ENCODE measurements around the gene EHD2. TPM values are rescaled to one million over a fixed set of nuclear protein-coding genes. Genes with fewer than 3 reads are reported as not detected.

The EHD2 gene
- total RNA-seq, 1 experiment from 2014 or later, result 60.5 TPM

DNA sequence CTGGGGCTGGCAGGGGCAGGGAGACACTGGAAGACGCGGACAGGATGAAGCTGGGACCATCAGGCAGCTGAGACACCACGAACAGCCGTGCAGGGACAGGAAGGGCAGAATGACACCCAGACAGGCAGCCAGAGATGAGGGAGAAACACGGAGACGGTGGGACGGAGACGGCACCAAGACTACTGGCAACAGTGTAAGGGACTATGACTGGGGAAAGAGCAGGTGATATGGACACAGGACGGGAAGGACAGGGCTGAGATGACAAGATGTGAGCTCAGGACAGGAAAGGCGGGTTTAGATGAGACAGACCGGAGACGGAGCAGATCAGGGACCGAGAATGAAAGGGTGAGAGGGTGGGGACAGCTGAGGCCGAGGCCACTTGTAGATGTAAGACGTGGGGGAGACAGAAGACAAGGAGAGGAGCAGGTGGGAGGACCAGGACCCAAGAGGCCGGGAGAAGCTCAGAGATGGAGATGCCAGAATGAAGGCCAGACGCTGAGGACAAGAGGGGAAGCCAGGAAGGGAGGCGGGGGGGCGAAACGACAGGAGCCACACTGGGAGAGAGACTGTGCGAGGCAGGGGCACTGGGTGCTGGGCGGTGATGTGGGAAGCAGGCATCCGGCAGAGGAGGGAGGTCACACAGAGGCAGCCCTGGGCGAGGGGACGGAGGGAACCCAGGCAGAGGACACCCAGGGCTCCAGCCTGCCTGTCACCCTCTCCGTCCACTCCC lies 17.5 kb upstream of the EHD2 start:
- RAD21 ChIA-PET (ENCODE audit: low non-redundant PET in 1 of 2, low total read pairs in 2 of 2, uncharacterized antibody in 2 of 2, unreplicated experiment in 2 of 2), result no interaction called here
- no peaks in the 10 kb centered on the region for H3K9me2 ChIP-seq (ENCODE audit: insufficient read depth)
- POLR2A ChIA-PET, result no interaction called here
- H3K4me1 ChIP-seq (ENCODE audit: control insufficient read depth in 1 of 2, insufficient read depth in 2 of 2, low read length in 2 of 2), result peaks cover 3 to 8% of the 10 kb centered on the region in 2 experiments; a peak in 3 of 4 replicates
- H3K27ac ChIP-seq (ENCODE audit: low read depth, low read length), result no peak overlapping the region
- no peaks in the 10 kb centered on the region for H3K27me3 ChIP-seq (ENCODE audit: insufficient read depth, low read length)
- H3K9me3 ChIP-seq (ENCODE audit: control insufficient read depth in 1 of 2, insufficient read depth in 1 of 2, low read depth in 1 of 2, low read length in 2 of 2), result no peaks in the 10 kb centered on the region
- CTCF ChIA-PET, result interaction anchor here (1.0 kb wide), 1 partner anchor 259 kb away, joined by 4 read pairs; no protein-coding TSS in a partner anchor
- no peaks in the 10 kb centered on the region for H3K79me2 ChIP-seq (ENCODE audit: insufficient read depth, low read length)
- BruUV-seq (replicated peaks), result no TSS peak
- H3K36me3 ChIP-seq (ENCODE audit: control insufficient read depth in 1 of 2, insufficient read depth in 2 of 2, low read length in 2 of 2), result peaks cover 0 to 7% of the 10 kb centered on the region in 2 experiments; a peak in 2 of 4 replicates
- no peak for TF ChIP-seq SP1 (IDR thresholded peaks at IDR 0.05; ENCODE audit: low read depth)
- TF ChIP-seq CEBPB (IDR thresholded peaks at IDR 0.05; ENCODE audit: low read depth), result no peak
- TF ChIP-seq EGR1 (IDR thresholded peaks at IDR 0.05; ENCODE audit: low read depth), result no peak
- no peak for TF ChIP-seq EZH2phosphoT487 (IDR thresholded peaks at IDR 0.05; ENCODE audit: borderline replicate concordance)
- TF ChIP-seq, protein P1, sequence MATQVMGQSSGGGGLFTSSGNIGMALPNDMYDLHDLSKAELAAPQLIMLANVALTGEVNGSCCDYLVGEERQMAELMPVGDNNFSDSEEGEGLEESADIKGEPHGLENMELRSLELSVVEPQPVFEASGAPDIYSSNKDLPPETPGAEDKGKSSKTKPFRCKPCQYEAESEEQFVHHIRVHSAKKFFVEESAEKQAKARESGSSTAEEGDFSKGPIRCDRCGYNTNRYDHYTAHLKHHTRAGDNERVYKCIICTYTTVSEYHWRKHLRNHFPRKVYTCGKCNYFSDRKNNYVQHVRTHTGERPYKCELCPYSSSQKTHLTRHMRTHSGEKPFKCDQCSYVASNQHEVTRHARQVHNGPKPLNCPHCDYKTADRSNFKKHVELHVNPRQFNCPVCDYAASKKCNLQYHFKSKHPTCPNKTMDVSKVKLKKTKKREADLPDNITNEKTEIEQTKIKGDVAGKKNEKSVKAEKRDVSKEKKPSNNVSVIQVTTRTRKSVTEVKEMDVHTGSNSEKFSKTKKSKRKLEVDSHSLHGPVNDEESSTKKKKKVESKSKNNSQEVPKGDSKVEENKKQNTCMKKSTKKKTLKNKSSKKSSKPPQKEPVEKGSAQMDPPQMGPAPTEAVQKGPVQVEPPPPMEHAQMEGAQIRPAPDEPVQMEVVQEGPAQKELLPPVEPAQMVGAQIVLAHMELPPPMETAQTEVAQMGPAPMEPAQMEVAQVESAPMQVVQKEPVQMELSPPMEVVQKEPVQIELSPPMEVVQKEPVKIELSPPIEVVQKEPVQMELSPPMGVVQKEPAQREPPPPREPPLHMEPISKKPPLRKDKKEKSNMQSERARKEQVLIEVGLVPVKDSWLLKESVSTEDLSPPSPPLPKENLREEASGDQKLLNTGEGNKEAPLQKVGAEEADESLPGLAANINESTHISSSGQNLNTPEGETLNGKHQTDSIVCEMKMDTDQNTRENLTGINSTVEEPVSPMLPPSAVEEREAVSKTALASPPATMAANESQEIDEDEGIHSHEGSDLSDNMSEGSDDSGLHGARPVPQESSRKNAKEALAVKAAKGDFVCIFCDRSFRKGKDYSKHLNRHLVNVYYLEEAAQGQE (IDR thresholded peaks at IDR 0.05; ENCODE audit: low read depth), result no peak
- no peak for TF ChIP-seq RAD21 (IDR thresholded peaks at IDR 0.05; ENCODE audit: low read depth)
- TF ChIP-seq ZFX (IDR thresholded peaks at IDR 0.05), result no peak
- TF ChIP-seq, protein P2, sequence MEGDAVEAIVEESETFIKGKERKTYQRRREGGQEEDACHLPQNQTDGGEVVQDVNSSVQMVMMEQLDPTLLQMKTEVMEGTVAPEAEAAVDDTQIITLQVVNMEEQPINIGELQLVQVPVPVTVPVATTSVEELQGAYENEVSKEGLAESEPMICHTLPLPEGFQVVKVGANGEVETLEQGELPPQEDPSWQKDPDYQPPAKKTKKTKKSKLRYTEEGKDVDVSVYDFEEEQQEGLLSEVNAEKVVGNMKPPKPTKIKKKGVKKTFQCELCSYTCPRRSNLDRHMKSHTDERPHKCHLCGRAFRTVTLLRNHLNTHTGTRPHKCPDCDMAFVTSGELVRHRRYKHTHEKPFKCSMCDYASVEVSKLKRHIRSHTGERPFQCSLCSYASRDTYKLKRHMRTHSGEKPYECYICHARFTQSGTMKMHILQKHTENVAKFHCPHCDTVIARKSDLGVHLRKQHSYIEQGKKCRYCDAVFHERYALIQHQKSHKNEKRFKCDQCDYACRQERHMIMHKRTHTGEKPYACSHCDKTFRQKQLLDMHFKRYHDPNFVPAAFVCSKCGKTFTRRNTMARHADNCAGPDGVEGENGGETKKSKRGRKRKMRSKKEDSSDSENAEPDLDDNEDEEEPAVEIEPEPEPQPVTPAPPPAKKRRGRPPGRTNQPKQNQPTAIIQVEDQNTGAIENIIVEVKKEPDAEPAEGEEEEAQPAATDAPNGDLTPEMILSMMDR (IDR thresholded peaks at IDR 0.05 in 2 of 3, conservative IDR thresholded peaks at IDR 0.05 in 1 of 3; ENCODE audit: borderline replicate concordance in 1 of 3, insufficient read depth in 1 of 3, low read depth in 2 of 3, low read length in 2 of 3), result no peak
- TF ChIP-seq POLR2AphosphoS5 (IDR thresholded peaks at IDR 0.05; ENCODE audit: low read depth, low read length), result no peak
- TF ChIP-seq SRF (IDR thresholded peaks at IDR 0.05; ENCODE audit: low read depth), result no peak
- TF ChIP-seq JUND (IDR thresholded peaks at IDR 0.05), result no peak
- TF ChIP-seq ELF1 (IDR thresholded peaks at IDR 0.05; ENCODE audit: borderline replicate concordance, low read depth), result no peak
- TF ChIP-seq POLR2A (IDR thresholded peaks at IDR 0.05; ENCODE audit: borderline replicate concordance, extremely low read depth, insufficient read depth, insufficient read length), result no peak
- TF ChIP-seq YY1 (IDR thresholded peaks at IDR 0.05; ENCODE audit: extremely low read depth, insufficient replicate concordance, low read depth, low read length), result no peak
- no peak overlapping the region for H3K9ac ChIP-seq (ENCODE audit: low read length)
- H3K4me3 ChIP-seq (replicated peaks in 1 of 2; ENCODE audit: low read depth in 1 of 2, low read length in 2 of 2), result no peak overlapping the region
- no peak overlapping the region for H3K4me2 ChIP-seq (ENCODE audit: low read length)
- DNase-seq (ENCODE audit: low read depth, low spot score), result no peak
- intact Hi-C loops (cut with micrococcal nuclease), result loop anchor here (5.0 to 10.0 kb wide), 2 partner anchors 93 to 401 kb away; no protein-coding TSS in a partner anchor
- no peak overlapping the region for H2AFZ ChIP-seq (ENCODE audit: low read depth, low read length, poor library complexity, severe bottlenecking)
- no peak for ATAC-seq
- H4K20me1 ChIP-seq (ENCODE audit: insufficient read depth), result no peaks in the 10 kb centered on the region

All from HCT116 (cell line).